Measurements from ENCODE around the gene PRSS56. TPM values are rescaled to one million over a fixed set of nuclear protein-coding genes. Genes with fewer than 3 reads are reported as not detected.

The PRSS56 gene
- total and polyA plus RNA-seq, 2 of the 8 experiments (the other 6 are each of a cell fraction or from before 2014, with no cell fraction given), result 0.03 TPM; not detected in 1

- Histone ChIP-seq H3K79me1 (ENCODE audit: low read depth, low read length) (no peaks in the 10 kb centered on the region), H2BK20ac (ENCODE audit: low read length) (no peak overlapping the region), H4K5ac (ENCODE audit: insufficient read length, low read depth, low read length) (no peak overlapping the region), H2BK5ac (ENCODE audit: low read depth, low read length) (no peak overlapping the region), H2BK120ac (replicated peaks; ENCODE audit: low read depth, low read length) (no peak overlapping the region), H3K36me3 (ENCODE audit: control insufficient read depth in 2 of 4, insufficient read depth in 4 of 4, low read length in 3 of 4) (no peaks in the 10 kb centered on the region), H3K27me3 (replicated peaks in 1 of 4; ENCODE audit: control insufficient read depth in 3 of 4, extremely low read depth in 1 of 4, insufficient read depth in 3 of 4, low read length in 3 of 4) (no peaks in the 10 kb centered on the region), H3K4me1 (replicated peaks in 1 of 4; ENCODE audit: control insufficient read depth in 3 of 4, insufficient read depth in 4 of 4, low read length in 3 of 4) (peaks cover 0 to 15% (median 10%) of the 10 kb centered on the region in 4 experiments; a peak in 6 of 7 replicates), H3K14ac (ENCODE audit: insufficient read length) (no peak overlapping the region), H4K20me1 (replicated peaks in 1 of 2; ENCODE audit: control insufficient read depth in 1 of 2, insufficient read depth in 2 of 2, low read length in 2 of 2) (peaks cover 4% of the 10 kb centered on the region in 2 experiments), H3K27ac (ENCODE audit: low read depth, low read length) (no peak overlapping the region), H2AK5ac (ENCODE audit: low read depth, low read length) (no peak overlapping the region), H2BK15ac (ENCODE audit: low read length) (no peak overlapping the region), H3K9ac (replicated peaks in 1 of 4; ENCODE audit: extremely low read depth in 1 of 4, low read depth in 3 of 4, low read length in 3 of 4) (no peak overlapping the region), H3K9me3 (ENCODE audit: insufficient read depth in 2 of 2, low read depth in 1 of 2, low read length in 1 of 2) (0 out of 4 replicates have a peak, but pooled peaks cover 0 to 5% of the 10 kb centered on the region in 2 experiments), H3K23ac (ENCODE audit: insufficient read length) (no peak overlapping the region), H3K23me2 (ENCODE audit: low read depth, low read length) (0 out of 2 replicates have a peak, but pooled peaks cover 1% of the 10 kb centered on the region), H3K18ac (ENCODE audit: extremely low read depth, low read length) (no peak overlapping the region), H3K56ac (replicated peaks; ENCODE audit: insufficient read length, low read depth, low read length) (no peak overlapping the region), H2BK12ac (ENCODE audit: low read depth, low read length) (no peak overlapping the region), H2AFZ (ENCODE audit: low read length) (no peak overlapping the region), H4K8ac (ENCODE audit: extremely low read depth, insufficient read depth, low read length) (peak overlapping the region; percentile 29; the same call in 1 of the 2 replicates), H3K79me2 (ENCODE audit: control insufficient read depth in 1 of 2, insufficient read depth in 2 of 2, low read length in 2 of 2) (no peaks in the 10 kb centered on the region), H3K4me2 (ENCODE audit: insufficient read depth in 1 of 2, low read depth in 2 of 2, low read length in 2 of 2) (no peak overlapping the region), H3K4ac (replicated peaks; ENCODE audit: insufficient read length, low read depth, low read length) (no peak overlapping the region), H3K4me3 (ENCODE audit: extremely low read depth in 1 of 4, insufficient read depth in 2 of 4, low read depth in 3 of 4, low read length in 4 of 4) (no peak overlapping the region), H4K91ac (replicated peaks; ENCODE audit: insufficient read length, low read length) (no peak overlapping the region)
- POLR2A ChIA-PET (ENCODE audit: partially characterized antibody), result interaction anchor here (1.7 to 4.0 kb wide), 2 partner anchors 9 to 10 kb away, joined by 4 to 24 read pairs; partner anchors contain the start of genes EIF4E2 and TIGD1
- 83% methylated on average over 14 of the region's 17 CpGs; no CpG with 5 or more reads in 1 of the 2 experiments for WGBS, 2 experiments (ENCODE audit: extremely low coverage in 1 of 2, insufficient coverage in 1 of 2, insufficient read length in 1 of 2, insufficient replicate concordance in 2 of 2, low coverage in 1 of 2, low lambda C conversion rate in 2 of 2, missing lambda C conversion rate in 1 of 2)
- FAIRE-seq (no peak), DNase-seq (ENCODE audit: low read depth in 1 of 2, low spot score in 2 of 2) (peak in 1 of 2 experiments; percentile 40)
- CTCF ChIA-PET (ENCODE audit: partially characterized antibody), result interaction anchor here (1.8 to 5.5 kb wide), 2 partner anchors 18 to 76 kb away, joined by 4 to 29 read pairs; partner anchors contain the start of gene PRSS56
- TF ChIP-seq EGR1 (IDR thresholded peaks at IDR 0.05; ENCODE audit: borderline replicate concordance, low read depth, low read length) (no peak), SRF (IDR thresholded peaks at IDR 0.05; ENCODE audit: low read depth, low read length) (no peak), RBBP5 (IDR thresholded peaks at IDR 0.05; ENCODE audit: borderline replicate concordance, low read depth, low read length) (no peak), GABPA (IDR thresholded peaks at IDR 0.05; ENCODE audit: borderline replicate concordance, insufficient read depth, low read length) (no peak), TAF7 (optimal IDR thresholded peaks at IDR 0.05; ENCODE audit: borderline replicate concordance, low read depth, low read length) (no peak), SIRT6 (IDR thresholded peaks at IDR 0.05; ENCODE audit: low read length) (no peak), CTBP2 (IDR thresholded peaks at IDR 0.05; ENCODE audit: borderline replicate concordance, insufficient read depth, insufficient read length, low read length) (no peak), TCF12 (IDR thresholded peaks at IDR 0.05; ENCODE audit: low read depth, low read length) (no peak), PHF8 (conservative IDR thresholded peaks at IDR 0.05; ENCODE audit: low read depth, low read length) (no peak), ATF2 (IDR thresholded peaks at IDR 0.05; ENCODE audit: low read length) (no peak), KDM5A (IDR thresholded peaks at IDR 0.05; ENCODE audit: low read length) (no peak)
These were observed 20.4 kb downstream of the PRSS56 start for GRCh38 chr2:232540441-232541041.

All from H1 (cell line).